GM12878 (cell line): ENCODE results near the gene PSPC1. TPM values are rescaled to one million over a fixed set of nuclear protein-coding genes. Genes with fewer than 3 reads are reported as not detected.

Experiments used
- ATAC-seq: fragments of 200-7000 bp; cut with Tn5 transposase; 3 replicates; pipeline ENCODE4 v1.9.1; 2020; ENCODE audit warnings: mild to moderate bottlenecking, moderate library complexity
- BruUV-seq: library from RNA; stranded (reverse); fragments of 400-500 nt; replicated peaks from 2 replicates; lab custom pipeline; 2021; lab: Mats Ljungman, UMichigan
- CTCF ChIA-PET: fragments of 300-600 bp; sonication (Branson Sonifier 250); formaldehyde crosslinking; extraction: SDS; loops from one replicate; lab custom pipeline; 2021; ENCODE audit warnings: inconsistent platforms; lab: Yijun Ruan, JAX
- POLR2A ChIA-PET: fragments of 350-600 bp; formaldehyde crosslinking; extraction: SDS; loops from one replicate; lab custom pipeline; 2021; ENCODE audit warnings: inconsistent platforms; lab: Charles Lee
- RAD21 ChIA-PET: fragments of 300-600 bp; sonication (Branson Sonifier 250); formaldehyde crosslinking; loops from one replicate; lab custom pipeline; 2023; ENCODE audit warnings: antibody characterized with exemption; ENCODE audit not compliant: unreplicated experiment; lab: Charles Lee
- SMC1A ChIA-PET: fragments of 300-600 bp; sonication (Branson Sonifier 250); formaldehyde crosslinking; loops from one replicate; lab custom pipeline; 2023; ENCODE audit not compliant: unreplicated experiment, uncharacterized antibody; lab: Charles Lee
- DNase-seq: peaks from one replicate; pipeline ENCODE4 v3.0.0-alpha.2; 2011; ENCODE audit warnings: low read depth, low spot score
- FAIRE-seq: peaks from 3 replicates; lab custom pipeline; 2011; peaks lifted over from hg19 to GRCh38; lab: Jason Lieb, UNC
- H2AFZ ChIP-seq: 2 replicates; pipeline ENCODE4 v1.6.0; 2011; ENCODE audit warnings: low read depth, low read length, control low read depth; ENCODE audit not compliant: control insufficient read depth
- H3K27ac ChIP-seq: 2 replicates; pipeline ENCODE4 v1.5.1; 2011; ENCODE audit warnings: control low read depth; ENCODE audit not compliant: control insufficient read depth, insufficient read depth
- H3K27me3 ChIP-seq, 2 experiments: replicated peaks in 1 of 2; 2 replicates each; pipeline versions ENCODE4 v1.6.0 to v1.6.1; 2011; ENCODE audit warnings: low read length in 1 of 2; ENCODE audit not compliant: control insufficient read depth in 2 of 2, insufficient read depth in 2 of 2
- H3K36me3 ChIP-seq, 2 experiments: 2 replicates each; pipeline ENCODE4 v1.5.1; 2011; ENCODE audit warnings: low read length in 1 of 2; ENCODE audit not compliant: control insufficient read depth in 2 of 2, insufficient read depth in 2 of 2
- H3K4me1 ChIP-seq: 2 replicates; pipeline ENCODE4 v1.6.1; 2011; ENCODE audit warnings: mild to moderate bottlenecking, low read length, moderate library complexity, mixed read lengths; ENCODE audit not compliant: control insufficient read depth, insufficient read depth
- H3K4me2 ChIP-seq: 2 replicates; pipeline ENCODE4 v1.6.0; 2011; ENCODE audit warnings: control low read depth; ENCODE audit not compliant: control insufficient read depth, insufficient read depth
- H3K4me3 ChIP-seq: fragments of 200-600 bp; sonication (generic); 2 replicates; pipeline ENCODE4 v1.5.1; 2016
- H3K79me2 ChIP-seq: 2 replicates; pipeline ENCODE4 v1.6.0; 2011; ENCODE audit warnings: low read length; ENCODE audit not compliant: control insufficient read depth, insufficient read depth
- H3K9ac ChIP-seq: 2 replicates; pipeline ENCODE4 v1.8.0; 2011; ENCODE audit warnings: low read length, control low read depth, mixed read lengths; ENCODE audit not compliant: control insufficient read depth, insufficient read depth
- H3K9me3 ChIP-seq: replicated peaks from 3 replicates; pipeline ENCODE4 v1.5.1; 2011; ENCODE audit warnings: mild to moderate bottlenecking, low read length; ENCODE audit not compliant: control insufficient read depth, insufficient read depth
- H4K20me1 ChIP-seq: 2 replicates; pipeline ENCODE4 v1.6.0; 2011; ENCODE audit not compliant: control insufficient read depth, insufficient read depth
- DPF2 ChIP-seq: fragments of 450-650 bp; IDR thresholded peaks from 2 replicates; pipeline ENCODE4 v1.6.1; 2017; ENCODE audit warnings: mild to moderate bottlenecking
- FOS ChIP-seq: IDR thresholded peaks from 3 replicates; pipeline ENCODE4 v1.6.1; 2011; ENCODE audit warnings: borderline replicate concordance; ENCODE audit not compliant: insufficient read length; ENCODE audit errors: extremely low read depth
- HDGF ChIP-seq: fragments of 450-650 bp; IDR thresholded peaks from 2 replicates; pipeline ENCODE4 v1.6.1; 2016; ENCODE audit warnings: antibody characterized with exemption
- JUNB ChIP-seq: IDR thresholded peaks from 2 replicates; pipeline ENCODE4 v1.6.1; 2016; ENCODE audit warnings: antibody characterized with exemption, mild to moderate bottlenecking
- KAT2A ChIP-seq: conservative IDR thresholded peaks from 2 replicates; pipeline ENCODE4 v1.6.1; 2011; ENCODE audit warnings: low read depth, low read length; ENCODE audit not compliant: control insufficient read depth
- LARP7 ChIP-seq: fragments of 450-650 bp; IDR thresholded peaks from 2 replicates; pipeline ENCODE4 v1.6.1; 2017; ENCODE audit warnings: mild to moderate bottlenecking
- NR2C2 ChIP-seq: IDR thresholded peaks from 2 replicates; pipeline ENCODE4 v1.6.1; 2011; ENCODE audit warnings: borderline replicate concordance, low read depth; ENCODE audit not compliant: control insufficient read depth, insufficient read length
- NR2F1 ChIP-seq: fragments of 450-650 bp; conservative IDR thresholded peaks from 2 replicates; pipeline ENCODE4 v1.6.1; 2017; ENCODE audit warnings: mild to moderate bottlenecking
- RBBP5 ChIP-seq: fragments of 200-600 bp; sonication (generic); conservative IDR thresholded peaks from 2 replicates; pipeline ENCODE4 v1.6.1; 2016
- TARDBP ChIP-seq: IDR thresholded peaks from 2 replicates; pipeline ENCODE4 v1.6.1; 2016; ENCODE audit warnings: borderline replicate concordance
- WRNIP1 ChIP-seq: IDR thresholded peaks from 2 replicates; pipeline ENCODE4 v1.6.1; 2011; ENCODE audit warnings: low read depth, low read length, improper control_type of control experiment, borderline replicate concordance
- YY1 ChIP-seq: IDR thresholded peaks from 2 replicates; pipeline ENCODE4 v1.6.1; 2011; ENCODE audit warnings: low read depth, mild to moderate bottlenecking, low read length
- ZNF207 ChIP-seq: fragments of 450-650 bp; IDR thresholded peaks from 2 replicates; pipeline ENCODE4 v1.6.1; 2014; ENCODE audit warnings: antibody characterized with exemption, mild to moderate bottlenecking, borderline replicate concordance
- WGBS: methylation state at CpG from one replicate; pipeline ENCODE4 v1.1.6; 2016; ENCODE audit warnings: low lambda C conversion rate; ENCODE audit not compliant: insufficient replicate concordance, insufficient coverage; ENCODE audit errors: missing lambda C conversion rate; 5-methylcytosine and 5-hydroxymethylcytosine counted together
- in situ Hi-C: fragments of 300-500 bp; cut with MboI; formaldehyde crosslinking; loops from 9 replicates; pipeline ENCODE4 v1.14.3; 2018; ENCODE audit warnings: mixed read lengths
- intact Hi-C: fragments of 100-400 bp; cut with micrococcal nuclease; formaldehyde crosslinking; loops from one replicate; pipeline ENCODE4 v1.14.2; 2022; ENCODE audit not compliant: unreplicated experiment
- polyA plus RNA-seq, 11 experiments: library from polyadenylated mRNA; depleted of rRNA in 4 of 11; unstranded in 6 of 11; stranded (reverse) in 5 of 11; fragments of >200 nt; fragmentation: Nextera tagmentation in 4 of 11; fragmentation: Illumina TruSeq in 1 of 11; extraction: Ambion mirVana in 4 of 11; extraction: Trizol in 1 of 11; gene quantifications; 1 replicate in 1 of 11; 2 replicates in 10 of 11; pipeline versions ENCODE4 v1.2.1 to v1.2.3, GENCODE V29; 2011 to 2016; ENCODE audit warnings: inconsistent platforms in 2 of 11, missing spikeins in 2 of 11, low read depth in 1 of 11
- total RNA-seq, 4 experiments: library from RNA; depleted of rRNA in 3 of 4; stranded (reverse); fragments of >200 nt in 3 of 4; fragmentation: Illumina TruSeq in 1 of 4; extraction: Trizol in 1 of 4; gene quantifications; 2 replicates each; pipeline versions ENCODE4 v1.2.1 to v1.2.3, GENCODE V29; 2013 to 2021
- TF ChIP-seq, protein P1 (sequence below): fragments of 450-650 bp; conservative IDR thresholded peaks from 2 replicates; pipeline ENCODE4 v1.6.1; 2017; ENCODE audit warnings: mild to moderate bottlenecking, moderate library complexity
- TF ChIP-seq, protein P2 (sequence below): IDR thresholded peaks from 2 replicates; pipeline ENCODE4 v1.6.1; 2011; ENCODE audit warnings: mild to moderate bottlenecking, low read depth, low read length, moderate library complexity; ENCODE audit not compliant: insufficient replicate concordance

The PSPC1 gene
- total and polyA plus RNA-seq, 10 of the 15 experiments (the other 5 are each of a cell fraction or from before 2014, with no cell fraction given): 17.7 to 76.3 (median 66.8) TPM

DNA sequence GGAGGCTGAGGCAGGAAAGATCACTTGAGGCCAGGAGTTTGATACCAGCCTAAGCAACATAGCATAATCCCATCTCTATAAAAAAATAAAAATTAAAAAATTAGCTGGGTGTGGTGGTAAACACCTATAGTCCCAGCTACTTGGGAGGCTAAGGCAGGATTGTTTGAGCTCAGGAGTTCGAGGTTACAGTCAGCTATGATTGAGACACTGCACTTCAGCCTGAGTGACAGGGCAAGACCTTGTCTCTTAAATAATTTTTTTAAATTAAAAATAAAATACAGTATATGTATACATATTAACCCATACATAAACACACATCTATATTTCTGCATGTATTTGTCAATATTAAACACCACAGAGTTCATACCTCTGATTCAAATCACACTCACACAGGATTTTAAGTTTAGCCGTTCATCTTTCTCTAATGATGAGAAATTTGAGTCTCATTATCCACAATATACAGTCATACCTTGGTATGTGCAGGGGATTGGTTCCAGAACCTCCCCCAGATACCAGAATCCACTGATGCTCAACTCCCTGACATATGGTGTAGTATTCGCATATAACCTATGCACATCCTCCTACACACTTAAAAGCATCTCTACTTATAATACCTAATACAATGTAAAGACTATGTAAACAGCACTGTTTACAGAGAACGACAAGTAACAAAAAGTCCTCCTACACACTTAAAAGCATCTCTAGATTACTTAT, 44.7 kb downstream of the PSPC1 start:
- Histone ChIP-seq H3K4me2 (no peak overlapping the region), H4K20me1 (no peaks in the 10 kb centered on the region), H2AFZ (no peak overlapping the region), H3K4me3 (no peak overlapping the region), H3K36me3 (peaks cover 5 to 22% of the 10 kb centered on the region in 2 experiments; a peak in 3 of 4 replicates), H3K4me1 (no peaks in the 10 kb centered on the region), H3K9ac (no peak overlapping the region), H3K27ac (no peak overlapping the region), H3K9me3 (no peaks in the 10 kb centered on the region), H3K79me2 (peaks cover 4% of the 10 kb centered on the region), H3K27me3 (no peaks in the 10 kb centered on the region)
- 75% methylated on average over 4 of the region's 4 CpGs for WGBS
- BruUV-seq: no TSS peak
- RAD21 ChIA-PET: no interaction called here
- no peak for DNase-seq
- intact Hi-C loops (no loop called here), in situ Hi-C loops (no loop called here)
- POLR2A ChIA-PET: no interaction called here
- CTCF ChIA-PET: no interaction called here
- no peak for ATAC-seq
- SMC1A ChIA-PET: interaction anchor here (0.6 kb wide), 1 partner anchor 20 kb away, joined by 3 read pairs; no protein-coding TSS in a partner anchor
- no peak for TF ChIP-seq WRNIP1
- TF ChIP-seq NR2F1: no peak
- TF ChIP-seq FOS: no peak
- no peak for TF ChIP-seq HDGF
- no peak for TF ChIP-seq NR2C2
- TF ChIP-seq, protein P1, sequence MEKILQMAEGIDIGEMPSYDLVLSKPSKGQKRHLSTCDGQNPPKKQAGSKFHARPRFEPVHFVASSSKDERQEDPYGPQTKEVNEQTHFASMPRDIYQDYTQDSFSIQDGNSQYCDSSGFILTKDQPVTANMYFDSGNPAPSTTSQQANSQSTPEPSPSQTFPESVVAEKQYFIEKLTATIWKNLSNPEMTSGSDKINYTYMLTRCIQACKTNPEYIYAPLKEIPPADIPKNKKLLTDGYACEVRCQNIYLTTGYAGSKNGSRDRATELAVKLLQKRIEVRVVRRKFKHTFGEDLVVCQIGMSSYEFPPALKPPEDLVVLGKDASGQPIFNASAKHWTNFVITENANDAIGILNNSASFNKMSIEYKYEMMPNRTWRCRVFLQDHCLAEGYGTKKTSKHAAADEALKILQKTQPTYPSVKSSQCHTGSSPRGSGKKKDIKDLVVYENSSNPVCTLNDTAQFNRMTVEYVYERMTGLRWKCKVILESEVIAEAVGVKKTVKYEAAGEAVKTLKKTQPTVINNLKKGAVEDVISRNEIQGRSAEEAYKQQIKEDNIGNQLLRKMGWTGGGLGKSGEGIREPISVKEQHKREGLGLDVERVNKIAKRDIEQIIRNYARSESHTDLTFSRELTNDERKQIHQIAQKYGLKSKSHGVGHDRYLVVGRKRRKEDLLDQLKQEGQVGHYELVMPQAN: no peak
- no peak for TF ChIP-seq JUNB
- TF ChIP-seq YY1: no peak
- no peak for TF ChIP-seq ZNF207
- TF ChIP-seq KAT2A: no peak
- TF ChIP-seq DPF2: no peak
- no peak for TF ChIP-seq TARDBP
- TF ChIP-seq, protein P2, sequence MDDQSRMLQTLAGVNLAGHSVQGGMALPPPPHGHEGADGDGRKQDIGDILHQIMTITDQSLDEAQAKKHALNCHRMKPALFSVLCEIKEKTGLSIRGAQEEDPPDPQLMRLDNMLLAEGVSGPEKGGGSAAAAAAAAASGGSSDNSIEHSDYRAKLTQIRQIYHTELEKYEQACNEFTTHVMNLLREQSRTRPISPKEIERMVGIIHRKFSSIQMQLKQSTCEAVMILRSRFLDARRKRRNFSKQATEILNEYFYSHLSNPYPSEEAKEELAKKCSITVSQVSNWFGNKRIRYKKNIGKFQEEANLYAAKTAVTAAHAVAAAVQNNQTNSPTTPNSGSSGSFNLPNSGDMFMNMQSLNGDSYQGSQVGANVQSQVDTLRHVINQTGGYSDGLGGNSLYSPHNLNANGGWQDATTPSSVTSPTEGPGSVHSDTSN: no peak
- TF ChIP-seq RBBP5: no peak
- TF ChIP-seq LARP7: no peak
- no peak for FAIRE-seq
